Nasal cavity respiratory epithelium epithelial cell of viscerocranial mucosa (primary cell): Measurements from ENCODE around the gene PRICKLE4. TPM values are rescaled to one million over a fixed set of nuclear protein-coding genes. Genes with fewer than 3 reads are reported as not detected.

Experiments used
- total RNA-seq: library from RNA; depleted of rRNA; stranded (reverse); fragments of >200 nt; gene quantifications from 2 replicates; pipeline ENCODE4 v1.2.3, GENCODE V29; 2014

The PRICKLE4 gene, protein sequence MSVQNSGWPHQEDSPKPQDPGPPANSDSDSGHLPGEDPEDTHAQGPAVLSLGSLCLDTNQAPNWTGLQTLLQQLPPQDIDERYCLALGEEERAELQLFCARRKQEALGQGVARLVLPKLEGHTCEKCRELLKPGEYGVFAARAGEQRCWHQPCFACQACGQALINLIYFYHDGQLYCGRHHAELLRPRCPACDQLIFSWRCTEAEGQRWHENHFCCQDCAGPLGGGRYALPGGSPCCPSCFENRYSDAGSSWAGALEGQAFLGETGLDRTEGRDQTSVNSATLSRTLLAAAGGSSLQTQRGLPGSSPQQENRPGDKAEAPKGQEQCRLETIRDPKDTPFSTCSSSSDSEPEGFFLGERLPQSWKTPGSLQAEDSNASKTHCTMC
- total RNA-seq: under 0.01 and 1.1 TPM in 2 replicates

DNA sequence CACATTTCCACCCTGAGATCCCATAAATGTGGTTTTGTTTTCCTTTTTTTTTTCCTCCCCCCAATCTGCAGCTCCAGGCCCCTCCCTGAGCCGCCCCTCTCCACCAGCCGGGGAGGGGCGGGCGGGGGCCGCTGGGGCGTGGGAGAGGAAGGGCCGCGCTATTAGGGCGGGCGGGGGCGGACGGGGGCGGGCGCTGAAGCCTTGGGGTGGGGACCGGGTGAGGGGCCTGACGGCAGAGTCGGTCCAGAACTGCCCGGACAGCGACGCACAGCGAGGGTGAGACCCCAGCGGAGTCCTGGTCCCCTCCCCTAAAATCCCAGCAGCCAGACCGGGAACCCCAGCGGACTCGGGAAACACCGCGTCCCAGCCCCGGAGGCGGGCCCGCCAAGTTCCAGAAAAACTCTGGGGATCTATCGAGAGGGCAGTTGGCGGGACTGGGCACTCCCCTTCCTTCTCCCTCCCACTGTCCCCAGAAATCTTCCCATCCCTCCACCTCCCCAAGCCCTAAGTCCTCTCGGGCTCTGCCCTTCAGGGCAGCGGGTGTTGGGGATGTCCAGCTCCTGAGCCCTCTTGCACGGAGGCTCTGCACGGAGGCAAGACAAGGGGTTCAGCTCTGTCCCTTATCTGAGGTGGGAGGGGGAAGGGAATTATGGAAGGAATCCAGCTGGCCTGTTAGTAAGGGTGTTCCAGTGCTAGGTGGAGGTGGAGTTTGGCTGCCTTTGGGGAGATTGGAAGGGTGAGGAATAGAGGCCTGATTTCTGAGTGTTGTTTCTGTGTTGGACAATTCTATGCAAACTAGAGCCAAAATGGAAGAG lies at the start of gene PRICKLE4:
TSS of gene PRICKLE4 (plus strand) at position 232 of the 815 bp plus-strand sequence. CDS start 2,692 bp downstream, outside the sequence.

DNA sequence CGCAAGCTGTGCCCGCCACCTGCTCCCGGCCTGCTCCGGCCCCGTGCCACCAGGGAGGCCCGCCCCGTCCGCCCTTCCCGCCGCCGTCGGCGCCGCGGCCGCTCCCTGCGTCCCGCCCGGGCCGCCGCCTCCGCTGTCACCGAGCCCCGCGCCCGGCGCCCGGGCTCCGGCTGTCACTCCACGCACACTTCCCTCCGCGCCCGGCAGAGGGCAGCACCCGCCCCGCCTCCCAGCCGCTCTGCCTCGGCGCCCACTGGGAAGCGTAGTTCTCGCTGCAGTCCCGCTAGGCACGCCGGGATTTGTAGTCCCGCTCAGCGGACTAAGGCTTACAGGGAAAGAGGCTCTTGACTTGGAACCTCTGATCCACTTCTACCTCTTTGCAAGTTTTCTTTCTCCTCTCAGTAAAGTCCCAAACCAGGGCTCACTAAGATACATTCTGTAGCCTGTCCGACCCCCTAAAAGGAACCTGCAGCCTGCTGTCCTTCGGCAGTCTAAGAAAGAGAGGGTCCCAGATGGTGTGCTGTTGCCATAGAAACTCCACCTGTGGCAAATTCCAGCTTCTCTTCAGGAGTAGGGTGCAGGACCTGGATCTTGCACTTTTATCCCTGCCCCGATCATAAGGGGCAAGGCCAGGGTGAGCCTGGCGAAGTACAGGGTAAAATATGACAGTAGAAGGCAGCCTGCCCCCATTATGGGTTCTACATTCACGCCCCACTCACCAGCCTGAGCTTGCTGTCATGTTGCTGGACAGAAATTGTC lies 45.0 kb upstream of the PRICKLE4 start, which contains the start of gene TFEB:
TSS of gene TFEB (minus strand) at position 182 of the 759 bp plus-strand sequence. CDS start 44,395 bp downstream, outside the sequence.

DNA sequence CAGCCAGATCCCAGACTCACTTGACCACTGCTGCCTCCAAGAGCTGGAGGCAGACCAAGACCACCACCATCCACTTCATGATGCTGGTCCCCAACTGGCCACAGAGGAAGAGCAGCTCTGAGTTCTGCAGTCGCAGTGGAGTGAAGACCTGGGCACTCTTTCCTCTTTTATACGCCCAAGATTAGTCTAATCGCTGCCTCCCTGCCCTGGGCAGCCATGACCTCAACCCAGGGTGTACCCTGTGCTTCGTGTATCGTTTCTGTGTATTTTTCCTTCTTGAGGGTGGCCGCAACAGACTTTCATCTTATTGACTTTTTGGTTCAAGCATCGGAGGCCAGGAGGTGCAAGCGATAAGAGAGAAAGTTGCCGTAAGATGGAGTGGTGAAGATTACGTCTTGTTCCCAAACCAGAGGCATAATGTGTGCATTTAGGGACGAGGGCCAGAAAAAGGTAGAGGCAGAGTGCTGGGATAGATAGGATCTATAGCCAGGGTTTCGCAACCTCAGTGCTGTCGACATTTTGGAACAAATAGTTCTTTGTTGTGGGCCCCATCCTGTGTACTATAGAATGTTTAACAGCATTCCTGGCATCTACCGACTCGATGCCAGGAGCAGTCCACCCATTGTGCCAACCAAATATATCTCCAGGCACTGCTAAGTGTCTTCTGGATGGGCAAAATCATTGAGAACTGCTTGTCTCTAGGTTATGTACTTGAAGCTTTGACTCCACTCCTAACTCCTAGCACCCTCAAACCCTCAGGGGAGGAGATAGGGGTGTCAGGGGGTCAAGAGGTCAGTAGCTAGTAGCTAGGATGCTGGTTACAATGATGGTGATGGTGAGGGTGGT lies 33.1 kb upstream of the PRICKLE4 start, which contains the start of gene PGC:
TSS of gene PGC (minus strand) at position 142 of the 846 bp plus-strand sequence. CDS start at position 79, 63 bp downstream.

GRCh38 chr6:41779788-41780550 lies 613 bp upstream of the PRICKLE4 start, which contains the start of gene FRS3:
Gene FRS3 (minus strand): TSS chr6:41779900. CDS start chr6:41776987, 2,913 bp downstream.

GRCh38 chr6:41787219-41787917 lies 6.8 kb downstream of the PRICKLE4 start, which contains the start of gene TOMM6:
Gene TOMM6 (plus strand): TSS chr6:41787694. CDS start chr6:41787698, 4 bp downstream.

Other genes with a start within 250 kb of the PRICKLE4 start
- gene FOXP4, start 234.4 kb upstream of the PRICKLE4 start, total RNA-seq: 3.1 and 10.0 TPM in 2 replicates
- 67.1 and 69.4 TPM in 2 replicates for gene MDFI, start 142.3 kb upstream of the PRICKLE4 start, total RNA-seq
- 6.5 and 13.6 TPM in 2 replicates for gene TFEB, start 45.2 kb upstream of the PRICKLE4 start, total RNA-seq
- gene PGC, start 33.4 kb upstream of the PRICKLE4 start, total RNA-seq: not detected in 2 replicates
- gene FRS3, start 882 bp upstream of the PRICKLE4 start, total RNA-seq: 0.34 and 1.1 TPM in 2 replicates
- 41.9 and 47.8 TPM in 2 replicates for gene TOMM6, start 6.9 kb downstream of the PRICKLE4 start, total RNA-seq
- gene USP49, start 114.6 kb downstream of the PRICKLE4 start, total RNA-seq: 2.1 and 3.6 TPM in 2 replicates
- gene MED20, start 140.4 kb downstream of the PRICKLE4 start, total RNA-seq: 30.5 and 40.0 TPM in 2 replicates
- gene BYSL, start 140.7 kb downstream of the PRICKLE4 start, total RNA-seq: 27.0 and 32.9 TPM in 2 replicates
- gene CCND3, start 161.0 kb downstream of the PRICKLE4 start, total RNA-seq: 7.9 and 38.7 TPM in 2 replicates